HG03135 (cell line): ENCODE data around the gene PSMD13.

Experiments
- ATAC-seq: cut with Tn5 transposase; IDR thresholded peaks from one replicate; pipeline ENCODE4 v1.9.1; 2021; ENCODE audit warnings: mild to moderate bottlenecking, moderate library complexity; ENCODE audit not compliant: unreplicated experiment

Gene PSMD13

DNA sequence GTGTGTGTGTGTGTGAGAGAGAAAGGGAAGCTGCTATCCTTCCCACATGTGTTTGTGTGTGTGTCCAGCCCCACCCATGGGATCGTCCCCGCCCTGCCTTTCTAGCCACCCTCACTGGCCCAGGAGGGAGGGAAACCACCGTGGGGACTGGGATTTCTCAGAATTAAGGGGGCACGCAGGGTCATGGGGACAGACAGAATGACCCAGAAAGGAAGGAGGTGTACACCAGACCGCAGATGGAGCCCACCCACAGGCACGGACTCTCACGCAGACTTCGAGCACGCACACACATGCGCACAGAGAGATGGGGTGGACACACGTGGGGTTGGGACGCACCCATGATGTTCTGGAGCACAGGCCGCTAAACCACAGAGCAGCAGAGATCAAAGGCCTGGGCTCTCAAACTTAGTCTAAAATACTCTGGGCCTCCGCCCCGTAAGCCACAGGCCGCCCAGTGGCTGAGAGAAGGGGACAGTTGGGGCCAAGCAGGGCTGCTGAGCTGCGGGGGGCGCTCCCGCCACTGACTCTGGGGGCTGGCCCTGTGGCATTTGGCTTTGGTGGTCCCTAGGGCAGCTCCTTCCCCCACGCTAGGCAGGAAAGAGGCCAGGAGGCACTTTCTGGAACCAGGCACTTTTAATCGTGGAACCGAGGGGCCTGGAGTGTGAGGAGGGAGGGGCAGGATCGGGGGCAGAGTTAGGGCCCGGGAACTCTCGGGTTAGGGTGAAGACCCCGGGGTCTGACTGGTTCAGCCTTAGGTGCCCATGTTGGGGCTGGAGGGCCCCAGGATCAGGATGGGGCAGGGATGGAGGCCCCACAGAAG lies 61.0 kb downstream of the PSMD13 start:
- no peak for ATAC-seq

- no peak for ATAC-seq
These were observed 61.8 kb downstream of the PSMD13 start for GRCh38 chr11:298406-299065.

DNA sequence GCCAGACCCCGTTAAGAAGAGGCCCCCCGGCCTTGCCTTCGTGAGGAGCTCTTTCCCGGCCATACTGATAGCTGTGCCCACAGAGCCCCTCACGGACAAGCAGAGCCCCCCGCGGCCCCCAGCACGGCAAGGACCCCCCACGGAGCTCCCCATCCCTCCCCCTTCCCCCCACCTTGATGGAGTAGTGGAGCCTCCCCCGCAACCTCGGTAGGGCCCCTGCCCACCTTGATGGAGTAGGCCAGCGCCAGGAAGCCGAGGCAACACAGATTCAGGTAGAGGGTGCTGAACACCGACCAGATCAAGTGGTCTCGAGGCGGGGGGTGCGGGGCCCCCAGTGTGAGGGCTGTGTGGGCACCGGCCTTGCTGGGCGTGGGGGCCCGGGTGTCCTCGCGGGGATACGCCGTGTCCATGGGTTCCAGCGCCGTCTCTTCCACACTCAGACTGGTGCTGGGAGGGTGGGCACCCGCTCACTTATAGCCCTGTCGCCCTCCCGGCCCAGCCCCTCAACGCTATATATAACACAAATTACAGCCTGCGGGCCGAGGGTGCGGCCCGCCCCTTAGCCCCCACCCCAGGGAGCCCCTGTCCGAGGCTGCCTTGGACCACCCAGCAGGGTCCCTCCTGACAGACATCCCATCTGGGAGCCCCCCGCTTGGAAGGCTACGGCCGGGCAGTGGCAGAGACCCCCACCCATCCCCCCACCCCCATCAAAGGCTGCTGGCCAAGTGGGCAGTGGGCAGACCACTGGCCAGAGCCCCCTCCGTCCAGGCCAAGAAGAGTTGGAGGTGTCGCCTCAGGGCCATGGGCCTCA lies 62.5 kb downstream of the PSMD13 start, which contains the start of gene IFITM5:
TSS of gene IFITM5 (minus strand) at position 446 of the 811 bp plus-strand sequence. CDS start at position 410, 36 bp downstream.
- ATAC-seq, result no peak

- no peak for ATAC-seq
These were observed 63.4 kb downstream of the PSMD13 start for GRCh38 chr11:299951-300735.
